Panc1 (cell line): ENCODE measurements around the gene SH2D5. TPM values are rescaled to one million over a fixed set of nuclear protein-coding genes. Genes with fewer than 3 reads are reported as not detected.
A peak's percentile ranks its signal among the peaks of the same experiment; 100 is the strongest.

Experiments
- ATAC-seq: fragments of 200-7000 bp; cut with Tn5 transposase; 2 replicates; pipeline ENCODE4 v1.9.1; 2020; ENCODE audit warnings: mild to moderate bottlenecking, moderate library complexity
- BruUV-seq: library from RNA; stranded (reverse); fragments of 400-500 nt; replicated peaks from 2 replicates; lab custom pipeline; 2021; lab: Mats Ljungman, UMichigan
- CTCF ChIA-PET: fragments of 300-600 bp; sonication (Branson Sonifier 250); formaldehyde crosslinking; loops from one replicate; lab custom pipeline; 2022; ENCODE audit warnings: antibody characterized with exemption; lab: Charles Lee
- POLR2A ChIA-PET: fragments of 300-600 bp; sonication (Branson Sonifier 250); formaldehyde crosslinking; loops from one replicate; lab custom pipeline; 2022; ENCODE audit warnings: antibody characterized with exemption; lab: Charles Lee
- DNase-seq: peaks from one replicate; pipeline ENCODE4 v3.0.0-alpha.2; 2010; ENCODE audit warnings: low read depth, low spot score
- H3K27ac ChIP-seq: 2 replicates; pipeline ENCODE4 v1.5.1; 2011; ENCODE audit warnings: mild to moderate bottlenecking, low read length, inconsistent platforms
- H3K27me3 ChIP-seq: fragments of 200-500 bp; sonication (Bioruptor generic); 2 replicates; pipeline ENCODE4 v1.6.0; 2014; ENCODE audit warnings: low read length, inconsistent platforms; ENCODE audit not compliant: control insufficient read depth, insufficient read depth
- H3K36me3 ChIP-seq: fragments of 200-500 bp; sonication (Bioruptor generic); 2 replicates; pipeline ENCODE4 v1.5.1; 2014; ENCODE audit warnings: inconsistent platforms, mild to moderate bottlenecking, low read length, moderate library complexity; ENCODE audit not compliant: control insufficient read depth, insufficient read depth
- H3K4me1 ChIP-seq: 2 replicates; pipeline ENCODE4 v1.5.1; 2011; ENCODE audit warnings: inconsistent platforms, mild to moderate bottlenecking, low read length, moderate library complexity; ENCODE audit not compliant: control insufficient read depth, insufficient read depth
- H3K4me3 ChIP-seq, 2 experiments: 2 replicates each; pipeline ENCODE4 v1.5.1; 2011 to 2012; ENCODE audit warnings: low read depth in 2 of 2, low read length in 2 of 2, mild to moderate bottlenecking in 2 of 2, inconsistent platforms in 1 of 2, moderate library complexity in 1 of 2
- H3K9me3 ChIP-seq: fragments of 200-500 bp; sonication (Bioruptor generic); 2 replicates; pipeline ENCODE4 v1.5.1; 2014; ENCODE audit warnings: low read depth, mild to moderate bottlenecking, inconsistent platforms, low read length, moderate library complexity; ENCODE audit not compliant: control insufficient read depth, insufficient read depth
- POLR2AphosphoS5 ChIP-seq: IDR thresholded peaks from 2 replicates; pipeline ENCODE4 v1.6.1; 2012; ENCODE audit warnings: mild to moderate bottlenecking, low read depth, low read length, moderate library complexity
- REST ChIP-seq, 2 experiments: IDR thresholded peaks; 2 replicates each; pipeline ENCODE4 v1.6.1; 2011 to 2012; ENCODE audit warnings: low read depth in 2 of 2, control low read depth in 1 of 2, low read length in 1 of 2, mild to moderate bottlenecking in 1 of 2, moderate library complexity in 1 of 2; ENCODE audit not compliant: insufficient read depth in 1 of 2
- SIN3A ChIP-seq: IDR thresholded peaks from 2 replicates; pipeline ENCODE4 v1.6.1; 2012; ENCODE audit warnings: low read depth, mild to moderate bottlenecking, low read length, moderate library complexity, borderline replicate concordance; ENCODE audit not compliant: insufficient read depth
- TCF7L2 ChIP-seq: IDR thresholded peaks from 2 replicates; pipeline ENCODE4 v1.6.1; 2011; ENCODE audit warnings: mild to moderate bottlenecking, low read depth, low read length, inconsistent platforms
- in situ Hi-C: cut with HindIII; loops from 2 replicates; pipeline ENCODE4 v1.10.0; 2016; ENCODE audit warnings: low sequenced_read_pairs, low pct_unique_long_range_greater_than_20kb
- intact Hi-C: fragments of 100-400 bp; cut with micrococcal nuclease; formaldehyde crosslinking; loops from one replicate; pipeline ENCODE4 v1.10.0; 2022; ENCODE audit not compliant: unreplicated experiment
- total RNA-seq: library from RNA; stranded (reverse); gene quantifications from one replicate; pipeline ENCODE4 v1.2.1, GENCODE V29; 2021; ENCODE audit not compliant: unreplicated experiment
- TF ChIP-seq, protein P1 (sequence below): fragments of 450-650 bp; IDR thresholded peaks from 2 replicates; pipeline ENCODE4 v1.5.1; 2017; ENCODE audit warnings: mild to moderate bottlenecking

Gene SH2D5
- total RNA-seq, 1 experiment from 2014 or later: 23.3 TPM

GRCh38 chr1:20699558-20699957, 32.9 kb downstream of the SH2D5 start:
- DNase-seq: no peak
- ChIA-PET POLR2A (no interaction called here), CTCF (interaction anchor here (0.8 kb wide), 1 partner anchor 16 kb away, joined by 7 read pairs; no protein-coding TSS in a partner anchor)
- BruUV-seq: no TSS peak
- Histone ChIP-seq H3K27me3 (no peaks in the 10 kb centered on the region), H3K4me1 (peaks cover 5% of the 10 kb centered on the region), H3K4me3 (no peak overlapping the region), H3K9me3 (no peaks in the 10 kb centered on the region), H3K27ac (no peak overlapping the region), H3K36me3 (no peaks in the 10 kb centered on the region)
- TF ChIP-seq TCF7L2: no peak
- no peak for TF ChIP-seq POLR2AphosphoS5
- in situ Hi-C loops (no loop called here), intact Hi-C loops (loop anchor here (5.0 kb wide), 1 partner anchor 498 kb away; no protein-coding TSS in a partner anchor)
- no peak for ATAC-seq

DNA sequence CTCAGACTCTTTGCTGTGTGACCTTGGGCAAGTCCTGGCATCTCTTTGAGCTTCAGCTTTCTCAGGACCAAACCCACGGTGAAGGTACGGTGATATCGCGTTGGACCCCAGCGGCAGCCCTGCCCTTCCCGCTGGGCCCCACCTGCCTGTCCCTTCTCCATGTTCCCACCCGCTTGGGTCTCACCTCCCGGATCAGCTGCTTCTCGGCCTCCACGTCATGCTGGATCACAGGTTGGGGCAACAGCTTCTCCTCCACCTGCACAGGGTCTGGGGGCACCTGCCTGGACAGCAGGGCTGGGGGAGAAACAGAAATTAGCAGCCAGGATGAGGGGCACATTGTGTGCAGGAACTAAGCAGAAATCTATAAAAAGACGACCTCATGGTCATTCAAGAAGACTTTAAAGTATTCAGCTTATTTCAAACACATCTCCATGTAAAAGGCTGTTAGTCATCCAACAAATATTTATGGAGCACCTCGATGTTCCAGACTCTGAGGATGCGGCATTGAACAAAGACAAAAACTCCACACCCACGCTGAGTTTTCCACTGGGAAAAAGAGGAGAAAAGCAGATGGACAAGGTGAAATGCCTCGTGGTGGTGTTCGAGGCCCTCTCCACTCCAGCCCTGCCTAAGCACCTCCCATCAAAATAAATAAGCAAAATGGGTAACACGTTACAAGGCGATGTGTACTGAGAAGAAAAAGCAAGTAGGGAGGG, 34.1 kb downstream of the SH2D5 start:
- H3K4me1 ChIP-seq: peaks cover 5% of the 10 kb centered on the region
- BruUV-seq: no TSS peak
- CTCF ChIA-PET: interaction anchor here (0.6 kb wide), 1 partner anchor 36 kb away, joined by 4 read pairs; no protein-coding TSS in a partner anchor
- in situ Hi-C loops (no loop called here), intact Hi-C loops (loop anchor here (5.0 kb wide), 1 partner anchor 499 kb away; no protein-coding TSS in a partner anchor)
- no peak for TF ChIP-seq POLR2AphosphoS5
- TF ChIP-seq TCF7L2: 0 out of 2 replicates have a peak, but pooled peaks have one; percentile 35
- TF ChIP-seq REST (IDR thresholded peaks at IDR 0.05; ENCODE audit: insufficient read depth in 1 of 2, low read depth in 2 of 2, low read length in 1 of 2): no peak
- H3K9me3 ChIP-seq: no peaks in the 10 kb centered on the region
- H3K27ac ChIP-seq: 0 out of 2 replicates have a peak overlapping the region, but pooled peaks have one; percentile 0
- H3K4me3 ChIP-seq: no peak overlapping the region
- no peaks in the 10 kb centered on the region for H3K36me3 ChIP-seq
- H3K27me3 ChIP-seq: no peaks in the 10 kb centered on the region
- DNase-seq (no peak), ATAC-seq (no peak)
- POLR2A ChIA-PET: no interaction called here

DNA sequence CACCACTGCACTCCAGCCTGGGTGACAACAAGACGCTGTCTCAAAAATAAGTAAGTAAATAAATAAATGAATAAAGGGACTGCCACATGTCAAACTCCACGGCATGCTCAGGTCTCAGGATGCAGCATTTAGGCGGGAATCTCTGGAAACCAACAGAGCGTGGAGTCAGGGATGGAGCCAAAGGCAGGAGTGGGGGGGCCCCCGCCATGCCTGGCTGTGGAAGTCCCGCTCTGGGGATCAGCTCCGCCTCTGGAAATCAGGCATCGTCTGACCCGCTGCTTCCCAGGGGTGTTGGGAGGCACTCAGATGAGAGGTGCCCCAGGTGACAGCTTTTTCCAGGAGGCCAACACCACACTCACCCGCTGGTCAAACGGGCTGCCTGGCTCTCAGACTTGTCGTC, 34.9 kb downstream of the SH2D5 start:
- Histone ChIP-seq H3K27me3 (no peaks in the 10 kb centered on the region), H3K9me3 (no peaks in the 10 kb centered on the region), H3K4me1 (peaks cover 5% of the 10 kb centered on the region), H3K36me3 (no peaks in the 10 kb centered on the region), H3K4me3 (no peak overlapping the region), H3K27ac (0 out of 2 replicates have a peak overlapping the region, but pooled peaks have one; percentile 18)
- intact Hi-C loops (loop anchor here (5.0 kb wide), 1 partner anchor 500 kb away; no protein-coding TSS in a partner anchor), in situ Hi-C loops (no loop called here)
- BruUV-seq: no TSS peak
- TF ChIP-seq TCF7L2 (no peak), SIN3A (no peak), POLR2AphosphoS5 (no peak), REST (IDR thresholded peaks at IDR 0.05; ENCODE audit: insufficient read depth in 1 of 2, low read depth in 2 of 2, low read length in 1 of 2) (no peak)
- TF ChIP-seq, protein P1, sequence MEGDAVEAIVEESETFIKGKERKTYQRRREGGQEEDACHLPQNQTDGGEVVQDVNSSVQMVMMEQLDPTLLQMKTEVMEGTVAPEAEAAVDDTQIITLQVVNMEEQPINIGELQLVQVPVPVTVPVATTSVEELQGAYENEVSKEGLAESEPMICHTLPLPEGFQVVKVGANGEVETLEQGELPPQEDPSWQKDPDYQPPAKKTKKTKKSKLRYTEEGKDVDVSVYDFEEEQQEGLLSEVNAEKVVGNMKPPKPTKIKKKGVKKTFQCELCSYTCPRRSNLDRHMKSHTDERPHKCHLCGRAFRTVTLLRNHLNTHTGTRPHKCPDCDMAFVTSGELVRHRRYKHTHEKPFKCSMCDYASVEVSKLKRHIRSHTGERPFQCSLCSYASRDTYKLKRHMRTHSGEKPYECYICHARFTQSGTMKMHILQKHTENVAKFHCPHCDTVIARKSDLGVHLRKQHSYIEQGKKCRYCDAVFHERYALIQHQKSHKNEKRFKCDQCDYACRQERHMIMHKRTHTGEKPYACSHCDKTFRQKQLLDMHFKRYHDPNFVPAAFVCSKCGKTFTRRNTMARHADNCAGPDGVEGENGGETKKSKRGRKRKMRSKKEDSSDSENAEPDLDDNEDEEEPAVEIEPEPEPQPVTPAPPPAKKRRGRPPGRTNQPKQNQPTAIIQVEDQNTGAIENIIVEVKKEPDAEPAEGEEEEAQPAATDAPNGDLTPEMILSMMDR: no peak
- CTCF ChIA-PET: interaction anchor here (1.3 kb wide), 2 partner anchors 30 to 36 kb away, joined by 3 to 8 read pairs; no protein-coding TSS in a partner anchor
- DNase-seq: no peak
- no peak for ATAC-seq
- POLR2A ChIA-PET: no interaction called here
